Limb (tissue), 2 donors: Measurements from ENCODE around the gene LRMDA.

Experiments used
- DNase-seq, 2 donors: peaks; one replicate each; pipeline ENCODE4 v3.0.0-alpha.2; 2016; ENCODE audit errors: extremely low spot score in 2 of 2

Gene LRMDA

GRCh38 chr10:75814014-75814413 lies 382.6 kb downstream of the LRMDA start:
- peak in 1 of 2 donors; percentile 28 for DNase-seq

- no peak for DNase-seq
Observed at GRCh38 chr10:75815066-75815465, 383.6 kb downstream of the LRMDA start.

- no peak for DNase-seq
Observed at GRCh38 chr10:75817198-75817597, 385.8 kb downstream of the LRMDA start.

- DNase-seq = no peak
Observed at GRCh38 chr10:75818552-75818951, 387.1 kb downstream of the LRMDA start.

GRCh38 chr10:75825235-75825634 lies 393.8 kb downstream of the LRMDA start:
- DNase-seq = no peak

GRCh38 chr10:75825661-75826060 lies 394.2 kb downstream of the LRMDA start:
- DNase-seq = no peak

- peak in 1 of 2 donors; percentile 34 for DNase-seq
Observed at GRCh38 chr10:75826846-75827245, 395.4 kb downstream of the LRMDA start.

- DNase-seq = peak in 1 of 2 donors; percentile 78
Observed at GRCh38 chr10:75827587-75828021, 396.2 kb downstream of the LRMDA start.

- peak in 1 of 2 donors; percentile 51 for DNase-seq
Observed at GRCh38 chr10:75828413-75828812, 397.0 kb downstream of the LRMDA start.

- DNase-seq = no peak
Observed at GRCh38 chr10:75836064-75836463, 404.6 kb downstream of the LRMDA start.

- no peak for DNase-seq
Observed at GRCh38 chr10:75838486-75838885, 407.1 kb downstream of the LRMDA start.

- no peak for DNase-seq
Observed at GRCh38 chr10:75839020-75839419, 407.6 kb downstream of the LRMDA start.

- DNase-seq = no peak
Observed at GRCh38 chr10:75841266-75841665, 409.8 kb downstream of the LRMDA start.

GRCh38 chr10:75845176-75845947 lies 413.9 kb downstream of the LRMDA start:
- peak in 1 of 2 donors; percentile 7 for DNase-seq

- no peak for DNase-seq
Observed at GRCh38 chr10:75847477-75847876, 416.1 kb downstream of the LRMDA start.

- DNase-seq = no peak
Observed at GRCh38 chr10:75851580-75852345, 420.3 kb downstream of the LRMDA start.

- DNase-seq = no peak
Observed at GRCh38 chr10:75852851-75853484, 421.5 kb downstream of the LRMDA start.

- no peak for DNase-seq
Observed at GRCh38 chr10:75857269-75857846, 425.9 kb downstream of the LRMDA start.

GRCh38 chr10:75857896-75858295 lies 426.5 kb downstream of the LRMDA start:
- DNase-seq = no peak

- no peak for DNase-seq
Observed at GRCh38 chr10:75858339-75858738, 426.9 kb downstream of the LRMDA start.

GRCh38 chr10:75859141-75859540 lies 427.7 kb downstream of the LRMDA start:
- DNase-seq = no peak

GRCh38 chr10:75860009-75860408 lies 428.6 kb downstream of the LRMDA start:
- DNase-seq = no peak
